SU-DHL-6 (cell line): ENCODE measurements around the gene FBRSL1.

Experiments
- H2AFZ ChIP-seq: fragments of 200-600 bp; sonication (generic); 2 replicates; pipeline ENCODE4 v1.6.1; 2014; ENCODE audit warnings: low read depth, mild to moderate bottlenecking, moderate library complexity, mixed read lengths, antibody characterized with exemption, low read length; ENCODE audit not compliant: severe bottlenecking
- H3F3A ChIP-seq: fragments of 200-600 bp; shearing (Covaris generic); 2 replicates; pipeline ENCODE4 v1.6.0; 2016; ENCODE audit warnings: antibody characterized with exemption, mild to moderate bottlenecking; ENCODE audit not compliant: insufficient read depth
- H3K27ac ChIP-seq: fragments of 200-600 bp; sonication (generic); 2 replicates; pipeline ENCODE4 v1.5.1; 2016; ENCODE audit warnings: low read depth, mild to moderate bottlenecking, low read length, moderate library complexity, mixed read lengths
- H3K27me3 ChIP-seq: fragments of 200-600 bp; sonication (generic), shearing (Covaris generic); 2 replicates; pipeline ENCODE4 v1.6.0; 2014; ENCODE audit warnings: mild to moderate bottlenecking, low read length
- H3K36me3 ChIP-seq: fragments of 200-600 bp; sonication (generic); 2 replicates; pipeline ENCODE4 v1.6.1; 2014; ENCODE audit warnings: mild to moderate bottlenecking, low read length, mixed read lengths
- H3K4me2 ChIP-seq: fragments of 300-600, 200-600 bp; shearing (Covaris generic), sonication (generic); 2 replicates; pipeline ENCODE4 v1.6.0; 2014; ENCODE audit warnings: low read length, low read depth, mild to moderate bottlenecking; ENCODE audit not compliant: poor library complexity, severe bottlenecking
- H3K4me3 ChIP-seq: fragments of 200-600 bp; sonication (generic); 2 replicates; pipeline ENCODE4 v1.5.1; 2014; ENCODE audit warnings: antibody characterized with exemption, low read length, mild to moderate bottlenecking, mixed read lengths; ENCODE audit not compliant: insufficient read depth, poor library complexity, severe bottlenecking
- H3K79me2 ChIP-seq: fragments of 200-600 bp; sonication (generic); 2 replicates; pipeline ENCODE4 v1.6.1; 2014; ENCODE audit warnings: mild to moderate bottlenecking, low read length, moderate library complexity; ENCODE audit not compliant: insufficient read depth
- H3K9ac ChIP-seq: fragments of 200-600 bp; sonication (generic); 2 replicates; pipeline ENCODE4 v1.7.0; 2014; ENCODE audit warnings: mild to moderate bottlenecking, low read length
- H3K9me2 ChIP-seq: fragments of 200-600 bp; sonication (generic); replicated peaks from 2 replicates; pipeline ENCODE4 v1.6.1; 2014; ENCODE audit warnings: low read length; ENCODE audit not compliant: insufficient read depth
- H3K9me3 ChIP-seq: fragments of 200-600 bp; sonication (generic); 2 replicates; pipeline ENCODE4 v1.6.1; 2014; ENCODE audit warnings: low read length, mixed read lengths; ENCODE audit not compliant: insufficient read depth
- H4K20me1 ChIP-seq: fragments of 200-600 bp; sonication (generic); 2 replicates; pipeline ENCODE4 v1.6.1; 2014; ENCODE audit warnings: low read depth, mild to moderate bottlenecking, antibody characterized with exemption, low read length, moderate library complexity, mixed read lengths
- EZH2phosphoT487 ChIP-seq: fragments of 200-600 bp; sonication (generic), shearing (Covaris generic); conservative IDR thresholded peaks from 2 replicates; pipeline ENCODE4 v1.6.1; 2018; ENCODE audit warnings: mild to moderate bottlenecking, antibody characterized with exemption, low read length, moderate library complexity, mixed read lengths
- TF ChIP-seq, protein P1 (sequence below): fragments of 200-600 bp; sonication (generic); IDR thresholded peaks from one replicate; pipeline ENCODE4 v1.5.1; 2017; ENCODE audit warnings: antibody characterized with exemption, mild to moderate bottlenecking, low read length, moderate library complexity; ENCODE audit not compliant: insufficient read depth, poor library complexity, severe bottlenecking

FBRSL1 gene

GRCh38 chr12:132547205-132547740, 57.3 kb downstream of the FBRSL1 start:
- Histone ChIP-seq H4K20me1 (no peaks in the 10 kb centered on the region), H3K4me3 (no peak overlapping the region)
- TF ChIP-seq EZH2phosphoT487: no peak
- TF ChIP-seq, protein P1, sequence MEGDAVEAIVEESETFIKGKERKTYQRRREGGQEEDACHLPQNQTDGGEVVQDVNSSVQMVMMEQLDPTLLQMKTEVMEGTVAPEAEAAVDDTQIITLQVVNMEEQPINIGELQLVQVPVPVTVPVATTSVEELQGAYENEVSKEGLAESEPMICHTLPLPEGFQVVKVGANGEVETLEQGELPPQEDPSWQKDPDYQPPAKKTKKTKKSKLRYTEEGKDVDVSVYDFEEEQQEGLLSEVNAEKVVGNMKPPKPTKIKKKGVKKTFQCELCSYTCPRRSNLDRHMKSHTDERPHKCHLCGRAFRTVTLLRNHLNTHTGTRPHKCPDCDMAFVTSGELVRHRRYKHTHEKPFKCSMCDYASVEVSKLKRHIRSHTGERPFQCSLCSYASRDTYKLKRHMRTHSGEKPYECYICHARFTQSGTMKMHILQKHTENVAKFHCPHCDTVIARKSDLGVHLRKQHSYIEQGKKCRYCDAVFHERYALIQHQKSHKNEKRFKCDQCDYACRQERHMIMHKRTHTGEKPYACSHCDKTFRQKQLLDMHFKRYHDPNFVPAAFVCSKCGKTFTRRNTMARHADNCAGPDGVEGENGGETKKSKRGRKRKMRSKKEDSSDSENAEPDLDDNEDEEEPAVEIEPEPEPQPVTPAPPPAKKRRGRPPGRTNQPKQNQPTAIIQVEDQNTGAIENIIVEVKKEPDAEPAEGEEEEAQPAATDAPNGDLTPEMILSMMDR: no peak

GRCh38 chr12:132548430-132549058, 58.6 kb downstream of the FBRSL1 start:
- Histone ChIP-seq H3K79me2 (no peaks in the 10 kb centered on the region), H3K9me2 (no peaks in the 10 kb centered on the region), H3K27ac (no peak overlapping the region), H3K4me2 (no peak overlapping the region), H3F3A (no peaks in the 10 kb centered on the region), H3K27me3 (no peaks in the 10 kb centered on the region), H3K9me3 (no peaks in the 10 kb centered on the region), H4K20me1 (no peaks in the 10 kb centered on the region), H3K9ac (no peak overlapping the region), H2AFZ (no peak overlapping the region), H3K4me3 (no peak overlapping the region), H3K36me3 (no peaks in the 10 kb centered on the region)
- no peak for TF ChIP-seq EZH2phosphoT487
- TF ChIP-seq, protein P1: no peak

More at GRCh38 chr12:132547205-132547740, 57.3 kb downstream of the FBRSL1 start:
- H3K9me3 ChIP-seq: no peaks in the 10 kb centered on the region
- no peaks in the 10 kb centered on the region for H3K27me3 ChIP-seq
- no peaks in the 10 kb centered on the region for H3K9me2 ChIP-seq
- H3K4me2 ChIP-seq: no peak overlapping the region
- no peak overlapping the region for H3K9ac ChIP-seq
- H3F3A ChIP-seq: no peaks in the 10 kb centered on the region
- no peaks in the 10 kb centered on the region for H3K79me2 ChIP-seq
- no peak overlapping the region for H3K27ac ChIP-seq
- no peak overlapping the region for H2AFZ ChIP-seq
- H3K36me3 ChIP-seq: no peaks in the 10 kb centered on the region

- TF ChIP-seq, protein P1: no peak
- no peak for TF ChIP-seq EZH2phosphoT487
- Histone ChIP-seq H3K27me3 (no peaks in the 10 kb centered on the region), H3K36me3 (no peaks in the 10 kb centered on the region), H3F3A (no peaks in the 10 kb centered on the region), H3K9me2 (no peaks in the 10 kb centered on the region), H3K9me3 (no peaks in the 10 kb centered on the region), H2AFZ (no peak overlapping the region), H3K79me2 (no peaks in the 10 kb centered on the region), H4K20me1 (no peaks in the 10 kb centered on the region), H3K9ac (no peak overlapping the region), H3K27ac (no peak overlapping the region), H3K4me2 (no peak overlapping the region), H3K4me3 (no peak overlapping the region)
Observed at GRCh38 chr12:132549059-132549458, 59.1 kb downstream of the FBRSL1 start.
